ENCODE measurements around the gene ACP2. TPM values are rescaled to one million over a fixed set of nuclear protein-coding genes. Genes with fewer than 3 reads are reported as not detected.

Gene ACP2
- polyA plus RNA-seq, 1 of the 3 experiments (the other 2 are of a cell fraction), result 17.5 TPM

GRCh38 chr11:47257517-47258316, 9.1 kb upstream of the ACP2 start, which contains the start of gene NR1H3:
Gene NR1H3 (plus strand): TSS chr11:47257996. CDS start chr11:47259217, 1,221 bp downstream.
- Histone ChIP-seq H3K27ac (ENCODE audit: low read depth in 2 of 2, low read length in 1 of 2) (no peak within 1 kb of the TSS; a peak in 1 of 4 replicates), H3K4me2 (no peak within 1 kb of the TSS), H2AFZ (ENCODE audit: low read depth) (0 out of 2 replicates have a peak within 1 kb of the TSS, but pooled peaks have one; percentile 46), H3K36me3 (replicated peaks in 1 of 2; ENCODE audit: control insufficient read depth in 1 of 2, insufficient read depth in 2 of 2, low read length in 1 of 2) (no peaks in the 10 kb centered on the region), H3K4me1 (ENCODE audit: control insufficient read depth in 1 of 2, insufficient read depth in 2 of 2, low read depth in 1 of 2, low read length in 1 of 2) (peaks cover 18 to 23% of the 10 kb centered on the region in 2 experiments; a peak in 2 of 4 replicates), H3K79me2 (ENCODE audit: insufficient read depth) (no peaks in the 10 kb centered on the region), H3K9me2 (no peaks in the 10 kb centered on the region), H3K9me3 (no peaks in the 10 kb centered on the region), H3K9ac (no peak within 1 kb of the TSS), H3F3A (replicated peaks; ENCODE audit: insufficient read depth) (no peaks in the 10 kb centered on the region), H3K4me3 (ENCODE audit: low read depth in 2 of 2, low read length in 1 of 2) (no peak within 1 kb of the TSS), H3K27me3 (ENCODE audit: insufficient read depth) (no peaks in the 10 kb centered on the region), H4K20me1 (ENCODE audit: insufficient read depth) (no peaks in the 10 kb centered on the region)
- POLR2A ChIA-PET, result interaction anchor here (0.9 kb wide), 1 partner anchor 70 kb away, joined by 3 read pairs; no protein-coding TSS in a partner anchor
- CTCF ChIA-PET, result interaction anchor here (0.6 to 5.8 kb wide), 19 partner anchors 9 to 341 kb away, joined by 3 to 78 read pairs (median 6); partner anchors contain the start of genes ACP2, ARFGAP2 and DDB2
- 54% methylated on average over 13 of the region's 15 CpGs for WGBS (ENCODE audit: low lambda C conversion rate)
- DNase-seq, result peak; percentile 79
- TF ChIP-seq SMC3 (IDR thresholded peaks at IDR 0.05; ENCODE audit: low read depth, low read length) (peak; percentile 46; the same call in 1 of the 2 replicates), RAD21 (IDR thresholded peaks at IDR 0.05; ENCODE audit: low read length) (peak; percentile 66), CHD2 (IDR thresholded peaks at IDR 0.05; ENCODE audit: low read length, partially characterized antibody) (no peak), EZH2phosphoT487 (IDR thresholded peaks at IDR 0.05; ENCODE audit: borderline replicate concordance, low read depth) (no peak), CTCF (IDR thresholded peaks at IDR 0.05) (peak; percentile 67)

GRCh38 chr11:47257177-47257516, 8.5 kb upstream of the ACP2 start:
- TF ChIP-seq YY1 (IDR thresholded peaks at IDR 0.05; ENCODE audit: low read depth) (no peak), PBX3 (IDR thresholded peaks at IDR 0.05) (no peak), TAF1 (IDR thresholded peaks at IDR 0.05; ENCODE audit: borderline replicate concordance, low read depth, low read length) (no peak), NRF1 (IDR thresholded peaks at IDR 0.05; ENCODE audit: low read depth, low read length) (no peak), RFX5 (IDR thresholded peaks at IDR 0.05; ENCODE audit: low read length) (no peak), MEF2A (IDR thresholded peaks at IDR 0.05; ENCODE audit: borderline replicate concordance, low read depth) (no peak), ELF1 (IDR thresholded peaks at IDR 0.05) (no peak)
- Histone ChIP-seq H3K79me2 (ENCODE audit: insufficient read depth) (no peaks in the 10 kb centered on the region), H3K36me3 (replicated peaks in 1 of 2; ENCODE audit: control insufficient read depth in 1 of 2, insufficient read depth in 2 of 2, low read length in 1 of 2) (no peaks in the 10 kb centered on the region), H3K27me3 (ENCODE audit: insufficient read depth) (no peaks in the 10 kb centered on the region), H3K9me3 (no peaks in the 10 kb centered on the region), H3F3A (replicated peaks; ENCODE audit: insufficient read depth) (no peaks in the 10 kb centered on the region), H3K27ac (ENCODE audit: low read depth in 2 of 2, low read length in 1 of 2) (no peak overlapping the region), H3K4me2 (no peak overlapping the region), H3K9me2 (no peaks in the 10 kb centered on the region), H4K20me1 (ENCODE audit: insufficient read depth) (no peaks in the 10 kb centered on the region), H3K4me1 (ENCODE audit: control insufficient read depth in 1 of 2, insufficient read depth in 2 of 2, low read depth in 1 of 2, low read length in 1 of 2) (peaks cover 18 to 23% of the 10 kb centered on the region in 2 experiments; a peak in 2 of 4 replicates), H2AFZ (ENCODE audit: low read depth) (0 out of 2 replicates have a peak overlapping the region, but pooled peaks have one; percentile 46), H3K9ac (no peak overlapping the region), H3K4me3 (ENCODE audit: low read depth in 2 of 2, low read length in 1 of 2) (no peak overlapping the region)
- DNase-seq, result no peak
- ChIA-PET POLR2A (no interaction called here), CTCF (interaction anchor here (0.6 to 5.8 kb wide), 11 partner anchors 9 to 155 kb away, joined by 3 to 78 read pairs (median 4); partner anchors contain the start of genes ACP2 and ARFGAP2)
- WGBS (ENCODE audit: low lambda C conversion rate), result 100% methylated on average over 2 of the region's 2 CpGs

Measured in SK-N-SH (cell line).